H1 (cell line): ENCODE measurements around the gene GATC. TPM values are rescaled to one million over a fixed set of nuclear protein-coding genes. Genes with fewer than 3 reads are reported as not detected.

Source experiments
- CTCF ChIA-PET: fragments of 300-600 bp; sonication (Branson Sonifier 250); formaldehyde crosslinking; loops from one replicate; lab custom pipeline; 2021; ENCODE audit not compliant: partially characterized antibody; lab: Charles Lee
- POLR2A ChIA-PET: fragments of 300-600 bp; sonication (Branson Sonifier 250); formaldehyde crosslinking; loops from one replicate; lab custom pipeline; 2021; ENCODE audit warnings: inconsistent platforms; ENCODE audit not compliant: partially characterized antibody; lab: Charles Lee
- DNase-seq, 2 experiments: peaks; one replicate each; pipeline versions ENCODE4 v3.0.0 to v3.0.0-alpha.2; 2010 to 2022; ENCODE audit warnings: low spot score in 2 of 2, low read depth in 1 of 2, mixed read lengths in 1 of 2
- FAIRE-seq: peaks from 2 replicates; lab custom pipeline; 2011; peaks lifted over from hg19 to GRCh38; lab: Jason Lieb, UNC
- H2AFZ ChIP-seq: 2 replicates; pipeline ENCODE4 v1.8.1; 2012; ENCODE audit warnings: low read length, inconsistent platforms
- H2AK5ac ChIP-seq: 2 replicates; pipeline ENCODE4 v1.6.1; 2013; ENCODE audit warnings: low read depth, low read length
- H2BK120ac ChIP-seq: replicated peaks from 2 replicates; pipeline ENCODE3; 2013; ENCODE audit warnings: low read depth, low read length, inconsistent platforms
- H2BK12ac ChIP-seq: 2 replicates; pipeline ENCODE4 v1.6.1; 2013; ENCODE audit warnings: low read depth, low read length
- H2BK15ac ChIP-seq: 2 replicates; pipeline ENCODE4 v1.6.1; 2013; ENCODE audit warnings: low read length
- H2BK20ac ChIP-seq: 2 replicates; pipeline ENCODE4 v1.6.1; 2013; ENCODE audit warnings: low read length
- H2BK5ac ChIP-seq: 2 replicates; pipeline ENCODE4 v1.6.1; 2013; ENCODE audit warnings: low read depth, low read length
- H3K14ac ChIP-seq: 2 replicates; pipeline ENCODE4 v1.6.1; 2013; ENCODE audit warnings: inconsistent platforms; ENCODE audit not compliant: insufficient read length
- H3K18ac ChIP-seq: 2 replicates; pipeline ENCODE4 v1.6.1; 2013; ENCODE audit warnings: low read length; ENCODE audit errors: extremely low read depth
- H3K23ac ChIP-seq: 2 replicates; pipeline ENCODE4 v1.6.1; 2013; ENCODE audit warnings: inconsistent platforms; ENCODE audit not compliant: insufficient read length
- H3K23me2 ChIP-seq: 2 replicates; pipeline ENCODE4 v1.6.1; 2013; ENCODE audit warnings: low read depth, low read length
- H3K27ac ChIP-seq: 2 replicates; pipeline ENCODE4 v1.6.1; 2011; ENCODE audit warnings: low read depth, low read length, inconsistent platforms
- H3K27me3 ChIP-seq, 4 experiments: replicated peaks in 1 of 4; 1 replicate in 1 of 4; 2 replicates in 3 of 4; pipeline versions ENCODE4 v1.6.1 to v1.8.1; 2011 to 2013; ENCODE audit warnings: low read length in 3 of 4, mild to moderate bottlenecking in 3 of 4, inconsistent platforms in 2 of 4, mixed read lengths in 2 of 4, moderate library complexity in 1 of 4; ENCODE audit not compliant: control insufficient read depth in 3 of 4, insufficient read depth in 3 of 4; ENCODE audit errors: extremely low read depth in 1 of 4
- H3K36me3 ChIP-seq, 4 experiments: 2 replicates each; pipeline versions ENCODE4 v1.6.1 to v1.8.1; 2011 to 2013; ENCODE audit warnings: mild to moderate bottlenecking in 4 of 4, low read length in 3 of 4, moderate library complexity in 2 of 4, control low read depth in 1 of 4, inconsistent platforms in 1 of 4; ENCODE audit not compliant: insufficient read depth in 4 of 4, control insufficient read depth in 2 of 4
- H3K4ac ChIP-seq: replicated peaks from 2 replicates; pipeline ENCODE3; 2013; ENCODE audit warnings: low read length, low read depth, mixed read lengths, inconsistent platforms; ENCODE audit not compliant: insufficient read length
- H3K4me1 ChIP-seq, 4 experiments: replicated peaks in 1 of 4; 1 replicate in 1 of 4; 2 replicates in 3 of 4; pipeline versions ENCODE4 v1.6.1 to v1.8.1; 2011 to 2013; ENCODE audit warnings: low read length in 3 of 4, inconsistent platforms in 2 of 4, mixed read lengths in 1 of 4; ENCODE audit not compliant: insufficient read depth in 4 of 4, control insufficient read depth in 3 of 4
- H3K4me2 ChIP-seq, 2 experiments: 2 replicates each; pipeline versions ENCODE4 v1.6.1 to v1.8.1; 2011 to 2013; ENCODE audit warnings: low read depth in 2 of 2, low read length in 2 of 2, control low read depth in 1 of 2, inconsistent platforms in 1 of 2, mild to moderate bottlenecking in 1 of 2; ENCODE audit not compliant: insufficient read depth in 1 of 2
- H3K4me3 ChIP-seq, 4 experiments: fragments of 200-600, 300-600 bp in 1 of 4; sonication (generic), shearing (Covaris generic), sonication (Bioruptor Twin) in 1 of 4; 2 replicates each; pipeline versions ENCODE4 v1.5.1 to v1.8.1; 2011 to 2016; ENCODE audit warnings: low read length in 4 of 4, low read depth in 3 of 4, control low read depth in 2 of 4, inconsistent platforms in 2 of 4, mild to moderate bottlenecking in 2 of 4, mixed read lengths in 1 of 4, moderate library complexity in 1 of 4; ENCODE audit not compliant: insufficient read depth in 2 of 4; ENCODE audit errors: extremely low read depth in 1 of 4
- H3K56ac ChIP-seq: replicated peaks from 2 replicates; pipeline ENCODE3; 2013; ENCODE audit warnings: low read depth, mild to moderate bottlenecking, mixed read lengths, low read length, inconsistent platforms; ENCODE audit not compliant: insufficient read length
- H3K79me1 ChIP-seq: 2 replicates; pipeline ENCODE4 v1.6.1; 2013; ENCODE audit warnings: low read depth, low read length, control low read depth
- H3K79me2 ChIP-seq, 2 experiments: 2 replicates each; pipeline versions ENCODE4 v1.6.1 to v1.8.1; 2012 to 2013; ENCODE audit warnings: low read length in 2 of 2, mild to moderate bottlenecking in 2 of 2, inconsistent platforms in 1 of 2; ENCODE audit not compliant: insufficient read depth in 2 of 2, control insufficient read depth in 1 of 2
- H3K9ac ChIP-seq, 4 experiments: replicated peaks in 1 of 4; 1 replicate in 1 of 4; 2 replicates in 3 of 4; pipeline versions ENCODE4 v1.6.1 to v1.8.1; 2011 to 2013; ENCODE audit warnings: low read depth in 3 of 4, low read length in 3 of 4, control low read depth in 2 of 4, mild to moderate bottlenecking in 2 of 4, moderate library complexity in 2 of 4, inconsistent platforms in 1 of 4; ENCODE audit errors: extremely low read depth in 1 of 4
- H3K9me3 ChIP-seq, 2 experiments: 2 replicates each; pipeline versions ENCODE4 v1.6.1 to v1.8.1; 2012 to 2013; ENCODE audit warnings: mild to moderate bottlenecking in 2 of 2, moderate library complexity in 2 of 2, control low read depth in 1 of 2, inconsistent platforms in 1 of 2, low read depth in 1 of 2, low read length in 1 of 2, mixed read lengths in 1 of 2; ENCODE audit not compliant: insufficient read depth in 2 of 2
- H4K20me1 ChIP-seq, 2 experiments: replicated peaks in 1 of 2; 2 replicates each; pipeline versions ENCODE3 to v1.8.1; 2011 to 2013; ENCODE audit warnings: inconsistent platforms in 2 of 2, low read length in 2 of 2, mild to moderate bottlenecking in 1 of 2; ENCODE audit not compliant: insufficient read depth in 2 of 2, control insufficient read depth in 1 of 2
- H4K5ac ChIP-seq: 2 replicates; pipeline ENCODE4 v1.6.1; 2013; ENCODE audit warnings: low read length, low read depth, mixed read lengths, inconsistent platforms; ENCODE audit not compliant: insufficient read length
- H4K8ac ChIP-seq: 2 replicates; pipeline ENCODE4 v1.8.0; 2013; ENCODE audit warnings: mild to moderate bottlenecking, moderate library complexity, low read length, inconsistent platforms; ENCODE audit not compliant: insufficient read depth; ENCODE audit errors: extremely low read depth
- H4K91ac ChIP-seq: replicated peaks from 2 replicates; pipeline ENCODE3; 2013; ENCODE audit warnings: low read length, mixed read lengths, inconsistent platforms; ENCODE audit not compliant: insufficient read length
- CTCF ChIP-seq, 3 experiments: IDR thresholded peaks; 1 replicate in 2 of 3; 2 replicates in 1 of 3; pipeline versions ENCODE4 v1.5.1 to v1.6.1; 2011; ENCODE audit warnings: low read length in 3 of 3, mild to moderate bottlenecking in 3 of 3, inconsistent platforms in 2 of 3, low read depth in 1 of 3, moderate library complexity in 1 of 3; ENCODE audit not compliant: insufficient read depth in 1 of 3; ENCODE audit errors: control extremely low read depth in 1 of 3
- GTF2F1 ChIP-seq: IDR thresholded peaks from 2 replicates; pipeline ENCODE4 v1.6.1; 2012; ENCODE audit warnings: low read depth, low read length, improper control_type of control experiment, borderline replicate concordance
- HDAC6 ChIP-seq: IDR thresholded peaks from one replicate; pipeline ENCODE4 v1.7.1; 2012; ENCODE audit warnings: low read depth, mild to moderate bottlenecking, inconsistent platforms, low read length, moderate library complexity
- KDM1A ChIP-seq: fragments of 200-600, 300-600 bp; sonication (generic); IDR thresholded peaks from 2 replicates; pipeline ENCODE4 v1.7.1; 2016; ENCODE audit warnings: mild to moderate bottlenecking, low read length, borderline replicate concordance
- MAX ChIP-seq: IDR thresholded peaks from 2 replicates; pipeline ENCODE4 v1.6.1; 2012; ENCODE audit warnings: inconsistent platforms
- TAF1 ChIP-seq: IDR thresholded peaks from 2 replicates; pipeline ENCODE4 v1.6.1; 2011; ENCODE audit warnings: mild to moderate bottlenecking, low read depth, low read length
- USF2 ChIP-seq: IDR thresholded peaks from 2 replicates; pipeline ENCODE4 v1.6.1; 2011; ENCODE audit warnings: low read length, improper control_type of control experiment
- WGBS, 2 experiments: shearing (Covaris generic) in 1 of 2; methylation state at CpG; one replicate each; pipeline versions ENCODE4 v1.1.6 to v1.1.7; 2013 to 2015; ENCODE audit warnings: low lambda C conversion rate in 2 of 2, mixed read lengths in 2 of 2, inconsistent platforms in 1 of 2, low coverage in 1 of 2, missing lambda C conversion rate in 1 of 2; ENCODE audit not compliant: insufficient replicate concordance in 2 of 2, insufficient coverage in 1 of 2, insufficient read length in 1 of 2; ENCODE audit errors: extremely low coverage in 1 of 2, missing lambda C conversion rate in 1 of 2; 5-methylcytosine and 5-hydroxymethylcytosine counted together
- polyA plus RNA-seq, 7 experiments: library from polyadenylated mRNA; depleted of rRNA in 3 of 7; stranded (reverse) in 5 of 7; unstranded in 2 of 7; fragments of >200 nt in 5 of 7; fragments of 200-250 nt in 2 of 7; gene quantifications; 1 replicate in 5 of 7; 2 replicates in 1 of 7; 4 replicates in 1 of 7; pipeline versions ENCODE4 v1.2.1 to v1.2.3, GENCODE V29; 2011 to 2013; ENCODE audit warnings: missing spikeins in 2 of 7, mixed read lengths in 2 of 7
- total RNA-seq: library from RNA; stranded (reverse); fragmentation: NEBNext Ultra II Directional; extraction: Animal tissue kit (Norgen Biotek cat#: 25700); gene quantifications from 2 replicates; pipeline ENCODE4 v1.2.1, GENCODE V29; 2021

Gene GATC
- total and polyA plus RNA-seq, 2 of the 8 experiments (the other 6 are each of a cell fraction or from before 2014, with no cell fraction given): 13.2 to 30.4 TPM

- Histone ChIP-seq H3K4ac (no peak overlapping the region), H2BK12ac (no peak overlapping the region), H3K14ac (no peak overlapping the region), H2AK5ac (no peak overlapping the region), H3K18ac (no peak overlapping the region), H2BK5ac (no peak overlapping the region), H2BK20ac (no peak overlapping the region), H3K23me2 (no peaks in the 10 kb centered on the region), H3K79me2 (no peaks in the 10 kb centered on the region), H2AFZ (no peak overlapping the region), H3K27ac (no peak overlapping the region), H3K9me3 (no peaks in the 10 kb centered on the region), H4K5ac (no peak overlapping the region), H3K4me1 (peaks cover 0 to 5% (median 0%) of the 10 kb centered on the region in 4 experiments; a peak in 1 of 7 replicates), H3K36me3 (no peaks in the 10 kb centered on the region), H3K27me3 (no peaks in the 10 kb centered on the region), H2BK15ac (no peak overlapping the region), H3K56ac (no peak overlapping the region), H4K8ac (no peak overlapping the region; the same call in 1 of the 2 replicates), H3K79me1 (peaks cover 2% of the 10 kb centered on the region; the same call in 1 of the 2 replicates), H4K20me1 (peaks cover 0 to 1% of the 10 kb centered on the region in 2 experiments), H3K23ac (no peak overlapping the region), H3K4me3 (no peak overlapping the region), H2BK120ac (no peak overlapping the region), H3K9ac (no peak overlapping the region), H4K91ac (no peak overlapping the region), H3K4me2 (no peak overlapping the region)
- POLR2A ChIA-PET: interaction anchor here (0.8 to 4.2 kb wide), 7 partner anchors 10 to 280 kb away, joined by 3 to 25 read pairs (median 5); partner anchors contain the start of genes DYNLL1, RPLP0 and SRSF9
- DNase-seq (no peak), FAIRE-seq (no peak)
- CTCF ChIA-PET: interaction anchor here (1.9 kb wide), 1 partner anchor 15 kb away, joined by 4 read pairs; the partner anchor contains the start of gene DYNLL1
- WGBS, 2 experiments: 91% methylated on average over 9 of the region's 9 CpGs; no CpG with 5 or more reads in 1 of the 2 experiments
- TF ChIP-seq TAF1: no peak
- no peak for TF ChIP-seq CTCF (IDR thresholded peaks at IDR 0.05; ENCODE audit: control extremely low read depth in 1 of 3, insufficient read depth in 1 of 3, low read depth in 1 of 3, low read length in 3 of 3)
- no peak for TF ChIP-seq KDM1A
- TF ChIP-seq USF2: no peak
- no peak for TF ChIP-seq HDAC6
- no peak for TF ChIP-seq MAX
- no peak for TF ChIP-seq GTF2F1
Measured at GRCh38 chr12:120481022-120481767, 35.0 kb downstream of the GATC start.
